ENCODE data around the gene ITIH4. TPM values are rescaled to one million over a fixed set of nuclear protein-coding genes. Genes with fewer than 3 reads are reported as not detected.

Gene ITIH4
- polyA plus RNA-seq, 3 donors = 0.59 to 47.7 TPM; not detected in 1

GRCh38 chr3:52800079-52800478 is 30.4 kb downstream of the ITIH4 start:
- H2AFZ ChIP-seq (ENCODE audit: insufficient read depth, low read depth, low read length, poor library complexity, severe bottlenecking) = no peak overlapping the region
- H3K9ac ChIP-seq (ENCODE audit: insufficient read depth, low read length, poor library complexity, severe bottlenecking) = no peak overlapping the region
- no peak for TF ChIP-seq CTCF (IDR thresholded peaks at IDR 0.05)
- Mint-ChIP-seq H3K36me3 (no peaks in the 10 kb centered on the region), H3K27me3 (ENCODE audit: low read depth in 3 of 3) (peaks cover 1 to 4% (median 3%) of the 10 kb centered on the region in 3 donors), H3K4me1 (peaks cover 3% of the 10 kb centered on the region), H3K27ac (no peak overlapping the region), H3K4me3 (no peak overlapping the region), H3K9me3 (no peaks in the 10 kb centered on the region)
- no peaks in the 10 kb centered on the region for H3K9me3 ChIP-seq (replicated peaks in 1 of 2; ENCODE audit: control insufficient read depth in 1 of 2, insufficient read depth in 1 of 2, low read length in 2 of 2)
- intact Hi-C loops (cut with micrococcal nuclease) = loop anchor here in 1 of 2 donors (5.0 kb wide), 1 partner anchor 58 kb away; no protein-coding TSS in a partner anchor
- H3K79me2 ChIP-seq (ENCODE audit: insufficient read depth, low read length) = no peaks in the 10 kb centered on the region
- H3K36me3 ChIP-seq (replicated peaks in 1 of 2; ENCODE audit: control insufficient read depth in 1 of 2, insufficient read depth in 2 of 2, low read length in 2 of 2) = no peaks in the 10 kb centered on the region
- no peaks in the 10 kb centered on the region for H4K20me1 ChIP-seq (ENCODE audit: insufficient read depth, low read length)
- no peaks in the 10 kb centered on the region for H3K27me3 ChIP-seq (ENCODE audit: control insufficient read depth in 2 of 2, insufficient read depth in 2 of 2, low read length in 2 of 2)
- H3K4me2 ChIP-seq (replicated peaks; ENCODE audit: extremely low read depth, low read length, poor library complexity, severe bottlenecking) = no peak overlapping the region
- WGBS (ENCODE audit: insufficient coverage) = 89% methylated on average over 4 of the region's 7 CpGs
- no peaks in the 10 kb centered on the region for H3K4me1 ChIP-seq (ENCODE audit: control insufficient read depth in 1 of 2, insufficient read depth in 2 of 2, low read length in 2 of 2)
- no peak overlapping the region for H3K4me3 ChIP-seq (replicated peaks in 1 of 3; ENCODE audit: low read depth in 2 of 3, low read length in 3 of 3)
- H3K27ac ChIP-seq (ENCODE audit: low read depth in 1 of 2, low read length in 2 of 2) = no peak overlapping the region
- DNase-seq = no peak

GRCh38 chr3:52798978-52799476 is 31.4 kb downstream of the ITIH4 start:
- H3K4me1 ChIP-seq (ENCODE audit: control insufficient read depth in 1 of 2, insufficient read depth in 2 of 2, low read length in 2 of 2) = no peaks in the 10 kb centered on the region
- H3K27ac Mint-ChIP-seq = peak overlapping the region in 1 of 7 donors; percentile 30
- H3K4me1 Mint-ChIP-seq = peaks cover 3% of the 10 kb centered on the region
- no peaks in the 10 kb centered on the region for H3K27me3 ChIP-seq (ENCODE audit: control insufficient read depth in 2 of 2, insufficient read depth in 2 of 2, low read length in 2 of 2)
- H3K4me3 ChIP-seq (replicated peaks in 1 of 3; ENCODE audit: low read depth in 2 of 3, low read length in 3 of 3) = no peak overlapping the region
- H3K4me2 ChIP-seq (replicated peaks; ENCODE audit: extremely low read depth, low read length, poor library complexity, severe bottlenecking) = no peak overlapping the region
- H3K9ac ChIP-seq (ENCODE audit: insufficient read depth, low read length, poor library complexity, severe bottlenecking) = no peak overlapping the region
- H3K36me3 ChIP-seq (replicated peaks in 1 of 2; ENCODE audit: control insufficient read depth in 1 of 2, insufficient read depth in 2 of 2, low read length in 2 of 2) = no peaks in the 10 kb centered on the region
- H3K27ac ChIP-seq (ENCODE audit: low read depth in 1 of 2, low read length in 2 of 2) = no peak overlapping the region
- DNase-seq = peak; percentile 15 to 37 (median 36)
- no peaks in the 10 kb centered on the region for H4K20me1 ChIP-seq (ENCODE audit: insufficient read depth, low read length)
- no peaks in the 10 kb centered on the region for H3K36me3 Mint-ChIP-seq
- TF ChIP-seq CTCF (IDR thresholded peaks at IDR 0.05) = peak; percentile 91
- no peak overlapping the region for H2AFZ ChIP-seq (ENCODE audit: insufficient read depth, low read depth, low read length, poor library complexity, severe bottlenecking)
- H3K9me3 Mint-ChIP-seq = no peaks in the 10 kb centered on the region
- no peaks in the 10 kb centered on the region for H3K79me2 ChIP-seq (ENCODE audit: insufficient read depth, low read length)
- intact Hi-C loops (cut with micrococcal nuclease) = loop anchor here in 1 of 2 donors (2.0 kb wide), 1 partner anchor 56 kb away; no protein-coding TSS in a partner anchor
- H3K27me3 Mint-ChIP-seq (ENCODE audit: low read depth in 3 of 3) = peaks cover under 1 to 4% (median 4%) of the 10 kb centered on the region in 3 donors
- H3K9me3 ChIP-seq (replicated peaks in 1 of 2; ENCODE audit: control insufficient read depth in 1 of 2, insufficient read depth in 1 of 2, low read length in 2 of 2) = no peaks in the 10 kb centered on the region
- WGBS (ENCODE audit: insufficient coverage) = 76% methylated on average over 13 of the region's 14 CpGs
- H3K4me3 Mint-ChIP-seq = no peak overlapping the region
